Anterior cingulate cortex (tissue), 58 donors: ENCODE measurements around the gene CAPN5.
"Not testable (repeated sequence)": the region's sequence is repeated elsewhere in the genome, so short reads cannot be mapped to it uniquely, and the experiment has no call there.

Experiments used
- DNase-seq, 58 donors: peaks; one replicate each; lab custom pipeline; 2025; lab: John Stamatoyannopoulos, UW

CAPN5 gene

DNA sequence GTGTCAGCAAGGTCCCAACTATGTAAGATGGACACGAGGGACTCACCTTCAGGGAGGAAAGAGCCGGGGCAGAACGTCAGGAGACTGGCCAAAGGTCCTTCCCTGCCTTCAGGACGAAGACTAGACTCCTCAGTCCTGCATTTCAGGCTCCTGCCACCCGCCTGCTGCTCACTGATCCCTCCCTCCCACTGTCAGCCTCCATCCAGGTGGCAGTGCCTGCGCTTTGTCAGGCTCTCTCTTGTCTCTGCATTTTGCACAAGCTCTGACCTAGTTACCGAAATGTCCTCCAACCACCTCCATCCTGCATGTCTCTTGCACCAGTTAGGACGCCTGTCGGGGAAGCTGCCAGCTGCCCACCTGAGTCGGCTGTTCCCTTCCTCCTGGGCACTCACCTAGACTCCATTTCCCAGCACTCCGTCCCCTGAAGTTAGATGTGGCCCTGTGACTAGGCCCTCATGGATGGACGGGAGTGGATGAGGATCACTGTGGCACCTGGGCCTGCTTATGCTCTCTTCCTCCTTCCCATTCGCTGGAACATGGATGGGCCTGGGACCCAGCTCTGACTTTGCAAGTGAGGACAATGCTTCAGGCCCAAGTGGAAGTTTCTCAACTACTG, 24.6 kb upstream of the CAPN5 start:
- no peak for DNase-seq

- no peak for DNase-seq
Measured at GRCh38 chr11:77044356-77044755, 22.4 kb upstream of the CAPN5 start.

DNA sequence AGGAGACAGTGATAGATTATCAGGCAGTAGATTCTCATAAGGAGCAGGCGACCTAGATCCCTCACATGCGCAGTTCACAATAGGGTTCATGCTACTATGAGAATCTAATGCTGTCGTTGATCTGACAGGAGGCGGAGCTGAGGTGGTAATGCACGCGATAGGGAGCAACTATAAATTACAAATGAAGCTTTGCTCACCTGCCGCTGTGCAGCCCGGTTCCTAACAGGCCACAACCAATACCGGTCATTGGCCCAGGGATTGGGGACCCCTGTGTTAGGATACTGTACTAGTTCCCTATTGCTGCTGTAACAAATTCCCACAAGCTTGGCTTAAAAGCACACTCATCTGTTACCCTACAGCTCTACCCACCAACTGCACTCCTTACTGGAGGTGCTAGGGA, 21.9 kb upstream of the CAPN5 start:
- DNase-seq: no peak

DNA sequence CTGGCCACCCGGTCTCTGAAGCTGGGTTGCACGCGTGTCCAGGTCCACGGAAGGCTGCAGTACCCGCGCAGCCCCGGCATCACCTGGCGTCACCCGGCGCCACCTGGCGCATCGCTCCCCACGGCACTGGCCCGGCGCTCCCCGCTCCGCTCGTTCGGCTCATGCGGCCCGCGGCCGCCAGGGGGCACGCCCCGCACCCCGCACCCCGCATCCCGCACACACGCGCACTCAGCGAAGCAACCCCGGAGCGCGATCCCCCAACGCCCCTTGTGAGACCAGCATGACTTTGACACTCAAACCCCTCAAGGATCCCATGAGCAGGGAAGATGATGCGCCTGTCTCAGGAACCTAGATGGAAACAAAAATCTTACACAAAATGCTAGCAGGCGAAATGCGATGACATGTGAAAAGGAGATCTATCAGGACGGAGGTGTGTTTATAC, 20.7 kb upstream of the CAPN5 start:
- DNase-seq: peak in 5 of 58 donors; percentile 11 to 28 (median 17)

- DNase-seq: peak in 40 of 58 donors; percentile 7 to 86 (median 60)
Measured at GRCh38 chr11:77047007-77047927, 19.5 kb upstream of the CAPN5 start.

GRCh38 chr11:77047928-77048446, 18.8 kb upstream of the CAPN5 start:
- not testable (repeated sequence) for DNase-seq

- no peak for DNase-seq
Measured at GRCh38 chr11:77049026-77049425, 17.7 kb upstream of the CAPN5 start.

DNA sequence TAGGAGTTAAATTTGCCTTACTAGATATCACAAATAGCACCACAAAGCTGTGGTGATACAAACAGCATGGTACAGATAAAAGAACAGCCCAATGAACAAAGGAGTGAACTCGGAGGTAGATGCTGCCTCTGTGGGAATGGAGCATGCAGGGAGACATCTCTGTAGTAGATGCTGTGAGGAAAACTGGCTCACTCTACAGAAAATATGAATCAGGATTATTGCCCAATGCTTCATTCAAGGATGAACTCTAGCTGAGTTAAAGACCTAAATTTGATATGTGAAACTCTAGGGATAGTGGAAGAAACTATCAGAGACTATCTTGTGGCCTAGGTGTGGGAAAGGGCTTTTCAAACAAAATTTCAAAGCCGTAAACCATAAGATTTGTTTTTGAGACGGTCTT, 15.3 kb upstream of the CAPN5 start:
- no peak for DNase-seq

GRCh38 chr11:77052518-77052917, 14.3 kb upstream of the CAPN5 start:
- DNase-seq: no peak

DNA sequence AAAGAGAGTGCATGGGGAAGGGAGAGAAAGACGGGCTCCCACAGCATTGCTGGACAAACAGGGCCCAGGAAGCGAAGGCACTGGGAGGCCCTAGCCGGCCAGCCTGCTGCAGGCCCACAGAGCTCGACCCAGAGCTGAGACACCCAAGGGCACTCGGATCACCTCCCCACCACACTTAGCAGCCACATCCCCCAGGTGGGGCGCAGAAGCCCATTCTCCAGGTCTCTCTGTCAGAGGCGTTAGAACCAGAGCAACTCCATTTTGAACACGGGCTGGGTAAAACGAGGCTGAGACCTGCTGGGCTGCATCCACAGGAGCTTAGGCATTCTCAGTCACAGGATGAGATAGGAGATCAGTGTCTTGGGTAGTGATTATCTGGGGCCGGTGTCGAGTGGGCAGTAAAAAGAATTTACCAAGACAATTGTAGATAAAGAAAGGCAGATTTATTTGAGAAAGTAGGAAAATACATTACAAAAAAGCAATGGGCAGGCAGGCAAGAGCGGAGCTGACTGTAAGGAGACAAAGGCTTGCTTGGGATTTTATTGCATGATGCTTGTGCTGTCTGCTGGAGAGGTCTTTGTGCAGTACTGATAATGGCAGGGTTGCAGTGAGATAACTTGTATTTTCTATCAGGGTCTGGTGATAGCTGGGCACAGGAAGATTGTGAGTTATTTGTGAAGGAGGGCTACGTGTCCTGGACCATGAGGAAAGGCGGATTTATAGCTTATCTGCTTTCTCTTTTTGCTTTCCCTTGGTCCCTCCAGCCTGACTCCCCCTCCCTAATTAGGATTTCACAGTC, 13.4 kb upstream of the CAPN5 start:
- DNase-seq: no peak

DNA sequence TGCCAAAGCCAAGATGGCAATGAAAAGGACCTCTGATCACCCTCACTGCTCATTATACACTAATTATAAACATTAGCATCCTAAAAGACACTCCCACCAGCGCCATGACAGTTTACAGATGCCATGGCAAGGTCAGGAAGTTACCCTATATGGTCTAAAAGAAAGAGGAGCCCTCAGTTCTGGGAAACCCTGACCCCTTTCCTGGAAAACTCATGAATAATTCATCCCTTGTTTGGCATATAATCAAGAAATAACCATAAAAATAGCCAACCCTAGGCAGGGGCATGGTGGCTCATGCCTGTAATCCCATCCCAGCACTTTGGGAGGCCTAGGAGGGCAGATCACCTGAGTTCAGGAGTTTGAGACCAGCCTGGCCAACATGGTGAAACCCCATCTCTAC, 12.7 kb upstream of the CAPN5 start:
- no peak for DNase-seq

GRCh38 chr11:77055101-77055561, 11.6 kb upstream of the CAPN5 start:
- no peak for DNase-seq

DNA sequence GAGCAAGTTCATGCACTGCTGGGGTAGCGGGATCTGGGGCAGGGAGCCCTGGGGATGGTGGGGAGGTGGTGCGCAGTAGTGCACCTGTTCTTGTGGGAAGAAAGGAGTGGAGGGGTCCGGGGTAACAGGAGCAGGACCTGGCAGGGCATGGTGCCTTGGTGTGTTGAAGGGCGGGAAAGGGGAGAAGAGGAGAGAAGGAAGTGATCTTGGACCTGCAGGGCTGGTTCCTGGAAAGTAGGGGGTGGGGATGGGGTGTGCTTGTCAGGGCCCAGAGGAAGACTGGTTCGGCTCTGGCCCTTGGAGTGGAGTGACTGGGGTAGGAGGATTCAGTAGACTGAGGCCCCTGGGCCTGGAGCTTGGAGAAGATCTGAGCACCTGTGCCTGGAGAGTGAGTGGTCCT, 10.9 kb upstream of the CAPN5 start:
- no peak for DNase-seq

DNA sequence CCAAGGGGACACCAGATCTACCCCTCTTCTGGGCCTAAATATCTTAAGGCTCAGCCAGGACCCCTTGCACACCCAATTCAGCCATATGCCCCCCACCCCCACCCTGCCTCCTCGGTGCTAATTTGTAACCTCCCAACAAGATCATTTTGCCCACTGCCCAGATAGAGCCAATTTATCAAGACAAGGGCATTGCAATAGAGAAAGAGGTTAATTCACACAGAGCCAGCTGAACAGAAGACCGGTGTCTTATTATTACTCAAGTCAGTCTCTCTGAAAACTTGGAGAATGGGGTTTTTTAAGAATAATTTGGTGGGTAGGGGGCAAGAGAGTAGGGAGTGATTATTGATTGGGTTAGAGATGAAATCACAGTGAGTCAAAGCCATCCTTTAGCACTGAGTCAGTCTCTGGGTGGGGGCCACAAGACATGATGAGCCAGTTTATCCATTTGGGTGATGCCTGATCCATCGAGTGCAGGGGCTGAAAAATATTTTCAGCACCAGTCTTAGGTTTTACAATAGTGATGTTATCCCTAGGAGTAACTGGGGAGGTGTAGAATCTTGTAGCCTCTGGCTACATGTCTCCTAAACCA, 9.9 kb upstream of the CAPN5 start:
- DNase-seq: no peak

- DNase-seq: no peak
Measured at GRCh38 chr11:77057938-77058474, 8.8 kb upstream of the CAPN5 start.

- no peak for DNase-seq
Measured at GRCh38 chr11:77058900-77059299, 7.9 kb upstream of the CAPN5 start.

GRCh38 chr11:77059806-77060205, 7.0 kb upstream of the CAPN5 start:
- DNase-seq: no peak

GRCh38 chr11:77060234-77060633, 6.5 kb upstream of the CAPN5 start:
- DNase-seq: no peak

GRCh38 chr11:77061258-77061657, 5.5 kb upstream of the CAPN5 start:
- not testable (repeated sequence) for DNase-seq

DNA sequence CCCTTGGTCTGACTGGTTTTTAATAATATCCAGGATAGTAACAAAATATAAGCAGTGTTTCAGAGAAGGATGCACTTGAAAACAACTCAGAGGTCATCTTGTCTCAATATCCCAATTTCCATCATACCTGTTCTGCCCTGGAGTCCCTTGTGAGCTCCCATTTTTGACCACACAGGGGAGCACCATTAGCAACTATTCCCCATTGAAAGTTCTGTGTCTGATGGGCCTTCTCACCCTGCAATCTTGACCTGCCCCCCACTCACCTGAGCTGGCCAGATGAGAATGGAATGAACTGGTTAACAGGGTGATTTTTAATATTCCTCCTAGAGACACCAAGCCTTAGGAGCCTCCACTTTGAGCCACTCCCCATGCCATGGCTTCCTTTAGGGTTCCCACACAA, 3.8 kb upstream of the CAPN5 start:
- DNase-seq: no peak
